KMS-11 (cell line): ENCODE measurements around the gene MED22.

Source experiments
- H2AFZ ChIP-seq: fragments of 200-600 bp; sonication (generic); 2 replicates; pipeline ENCODE4 v1.6.1; 2016; ENCODE audit warnings: antibody characterized with exemption, mixed run types, low read depth
- H3K27ac ChIP-seq: fragments of 200-600 bp; sonication (generic); 2 replicates; pipeline ENCODE4 v1.6.1; 2016; ENCODE audit warnings: mild to moderate bottlenecking, mixed run types
- H3K27me3 ChIP-seq: fragments of 200-600 bp; sonication (generic); 2 replicates; pipeline ENCODE4 v1.6.1; 2017; ENCODE audit warnings: mild to moderate bottlenecking, low read depth, mixed run types, moderate library complexity; ENCODE audit not compliant: insufficient read depth
- H3K36me3 ChIP-seq: fragments of 200-600 bp; sonication (generic); 2 replicates; pipeline ENCODE4 v1.6.1; 2017; ENCODE audit warnings: mild to moderate bottlenecking, mixed run types; ENCODE audit not compliant: insufficient read depth
- H3K4me1 ChIP-seq: fragments of 200-600 bp; sonication (generic); 2 replicates; pipeline ENCODE4 v1.6.1; 2016; ENCODE audit warnings: mild to moderate bottlenecking, low read depth, mixed run types; ENCODE audit not compliant: poor library complexity, severe bottlenecking
- H3K4me2 ChIP-seq: fragments of 200-600 bp; sonication (generic); 2 replicates; pipeline ENCODE4 v1.7.0; 2016; ENCODE audit warnings: mild to moderate bottlenecking, mixed run types
- H3K4me3 ChIP-seq: fragments of 200-600 bp; sonication (generic); IDR thresholded peaks from 2 replicates; pipeline ENCODE4 v1.6.1; 2017; ENCODE audit warnings: low read depth, low read length, mixed read lengths; ENCODE audit not compliant: insufficient read depth
- H3K79me2 ChIP-seq: fragments of 200-600 bp; sonication (generic); 2 replicates; pipeline ENCODE4 v1.6.1; 2016; ENCODE audit warnings: low read depth, mixed run types; ENCODE audit not compliant: insufficient read depth
- H3K9ac ChIP-seq: fragments of 200-600 bp; sonication (generic); 2 replicates; pipeline ENCODE4 v1.6.1; 2016; ENCODE audit warnings: mild to moderate bottlenecking, mixed run types
- H4K20me1 ChIP-seq: fragments of 200-600 bp; sonication (generic); 2 replicates; pipeline ENCODE4 v1.6.1; 2016; ENCODE audit warnings: mild to moderate bottlenecking, mixed run types; ENCODE audit not compliant: insufficient read depth
- CTCF ChIP-seq: fragments of 200-600 bp; sonication (generic); conservative IDR thresholded peaks from 2 replicates; pipeline ENCODE4 v1.6.1; 2017; ENCODE audit warnings: low read depth, mild to moderate bottlenecking, antibody characterized with exemption, low read length, moderate library complexity, mixed read lengths

Gene MED22

GRCh38 chr9:133353548-133353947 is 5.6 kb upstream of the MED22 start:
- no peak for TF ChIP-seq CTCF
- Histone ChIP-seq H3K4me3 (no peak overlapping the region), H3K4me1 (peaks cover 32% of the 10 kb centered on the region), H2AFZ (no peak overlapping the region), H3K79me2 (peaks cover 37% of the 10 kb centered on the region), H3K27ac (0 out of 2 replicates have a peak overlapping the region, but pooled peaks have one; percentile 9), H3K36me3 (peaks cover 29% of the 10 kb centered on the region), H3K9ac (no peak overlapping the region), H4K20me1 (peaks cover 7% of the 10 kb centered on the region; the same call in 1 of the 2 replicates), H3K4me2 (no peak overlapping the region), H3K27me3 (no peaks in the 10 kb centered on the region)

- Histone ChIP-seq H3K36me3 (peaks cover 29% of the 10 kb centered on the region), H3K4me3 (no peak overlapping the region), H3K27ac (no peak overlapping the region)
Observed at GRCh38 chr9:133352635-133353340, 4.9 kb upstream of the MED22 start.

GRCh38 chr9:133351908-133352634 is 4.1 kb upstream of the MED22 start:
- no peak overlapping the region for H3K4me2 ChIP-seq
- peaks cover 7% of the 10 kb centered on the region; the same call in 1 of the 2 replicates for H4K20me1 ChIP-seq
- no peak overlapping the region for H3K4me3 ChIP-seq
- no peak overlapping the region for H3K9ac ChIP-seq
- TF ChIP-seq CTCF = peak; percentile 67
- H2AFZ ChIP-seq = no peak overlapping the region
- no peaks in the 10 kb centered on the region for H3K27me3 ChIP-seq
- peaks cover 39% of the 10 kb centered on the region for H3K79me2 ChIP-seq
- no peak overlapping the region for H3K27ac ChIP-seq
- peaks cover 29% of the 10 kb centered on the region for H3K36me3 ChIP-seq
- H3K4me1 ChIP-seq = peaks cover 26% of the 10 kb centered on the region

More at GRCh38 chr9:133352635-133353340, 4.9 kb upstream of the MED22 start:
- Histone ChIP-seq H3K4me2 (no peak overlapping the region), H3K4me1 (peaks cover 32% of the 10 kb centered on the region), H3K27me3 (no peaks in the 10 kb centered on the region), H3K9ac (no peak overlapping the region), H3K79me2 (peaks cover 43% of the 10 kb centered on the region), H2AFZ (no peak overlapping the region), H4K20me1 (peaks cover 7% of the 10 kb centered on the region; the same call in 1 of the 2 replicates)
- no peak for TF ChIP-seq CTCF

GRCh38 chr9:133351526-133351907 is 3.6 kb upstream of the MED22 start:
- H2AFZ ChIP-seq = no peak overlapping the region
- no peak overlapping the region for H3K9ac ChIP-seq
- H3K79me2 ChIP-seq = peaks cover 42% of the 10 kb centered on the region
- H4K20me1 ChIP-seq = peaks cover 7% of the 10 kb centered on the region; the same call in 1 of the 2 replicates
- H3K27me3 ChIP-seq = no peaks in the 10 kb centered on the region
- no peak for TF ChIP-seq CTCF
- H3K27ac ChIP-seq = no peak overlapping the region
- H3K4me1 ChIP-seq = peaks cover 28% of the 10 kb centered on the region
- no peak overlapping the region for H3K4me2 ChIP-seq
- no peak overlapping the region for H3K4me3 ChIP-seq
- peaks cover 29% of the 10 kb centered on the region for H3K36me3 ChIP-seq
